Body of pancreas (tissue), 4 donors: Measurements from ENCODE around the gene ARMC12. TPM values are rescaled to one million over a fixed set of nuclear protein-coding genes. Genes with fewer than 3 reads are reported as not detected.
A peak's percentile ranks its signal among the peaks of the same experiment; 100 is the strongest.

Experiments
- ATAC-seq: fragments of 150-250 bp; one replicate; pipeline ENCODE4 v1.9.1; 2016
- DNase-seq, 4 donors: peaks; one replicate each; pipeline ENCODE4 v3.0.0-alpha.2; 2019
- H3K27ac ChIP-seq, 4 donors: fragments of 200-600 bp; sonication (generic); 1 replicate in 3 of 4; 2 replicates in 1 of 4; pipeline versions ENCODE4 v1.5.1 to v1.6.1; 2016 to 2019; ENCODE audit warnings: mild to moderate bottlenecking in 1 of 4, mixed read lengths in 1 of 4, moderate library complexity in 1 of 4
- H3K27me3 ChIP-seq, 2 donors: fragments of 200-600 bp; sonication (generic); one replicate each; pipeline ENCODE4 v1.6.0; 2016; ENCODE audit warnings: mild to moderate bottlenecking in 1 of 2
- H3K36me3 ChIP-seq, 2 donors: fragments of 200-600 bp; sonication (generic); replicated peaks in 1 of 2; 2 replicates each; pipeline ENCODE4 v1.5.1; 2016; ENCODE audit warnings: low read depth in 2 of 2; ENCODE audit not compliant: insufficient read depth in 1 of 2
- H3K4me1 ChIP-seq: fragments of 200-600 bp; sonication (generic); one replicate; pipeline ENCODE4 v1.6.0; 2016
- H3K4me3 ChIP-seq, 2 donors: fragments of 200-600 bp; sonication (generic); 1 replicate in 1 of 2; 2 replicates in 1 of 2; pipeline ENCODE4 v1.5.1; 2016 to 2019
- H3K9me3 ChIP-seq, 3 donors: fragments of 200-600 bp; sonication (generic); 1 replicate in 2 of 3; 2 replicates in 1 of 3; pipeline ENCODE4 v1.5.1; 2016
- POLR2A ChIP-seq, 3 donors: fragments of 450-650 bp; IDR thresholded peaks; one replicate each; pipeline ENCODE4 v1.6.1; 2016; ENCODE audit warnings: antibody characterized with exemption in 3 of 3, mild to moderate bottlenecking in 2 of 3
- whole genome bisulfite sequencing, 2 donors: methylation state at CpG; one replicate each; pipeline ENCODE4 v1.1.5; 2017; 5-methylcytosine and 5-hydroxymethylcytosine counted together
- intact Hi-C: fragments of 100-400 bp; cut with DNase I; formaldehyde crosslinking; loops from one replicate; pipeline ENCODE4 v1.15.1; 2023
- total RNA-seq, 2 donors: library from RNA; depleted of rRNA; stranded (reverse); fragments of >200 nt; gene quantifications; one replicate each; pipeline ENCODE4 v1.1.0, GENCODE V29; 2016
- TF ChIP-seq, protein P1 (sequence below), 7 experiments: fragments of 450-650 bp in 4 of 7; fragments of 200-600 bp in 3 of 7; sonication (generic) in 3 of 7; IDR thresholded peaks; one replicate each; pipeline ENCODE4 v1.5.1; 2016 to 2019; ENCODE audit warnings: antibody characterized with exemption in 7 of 7

ARMC12 gene
- total RNA-seq, 2 donors from 2014 or later = 0.26 TPM; not detected in 1

DNA sequence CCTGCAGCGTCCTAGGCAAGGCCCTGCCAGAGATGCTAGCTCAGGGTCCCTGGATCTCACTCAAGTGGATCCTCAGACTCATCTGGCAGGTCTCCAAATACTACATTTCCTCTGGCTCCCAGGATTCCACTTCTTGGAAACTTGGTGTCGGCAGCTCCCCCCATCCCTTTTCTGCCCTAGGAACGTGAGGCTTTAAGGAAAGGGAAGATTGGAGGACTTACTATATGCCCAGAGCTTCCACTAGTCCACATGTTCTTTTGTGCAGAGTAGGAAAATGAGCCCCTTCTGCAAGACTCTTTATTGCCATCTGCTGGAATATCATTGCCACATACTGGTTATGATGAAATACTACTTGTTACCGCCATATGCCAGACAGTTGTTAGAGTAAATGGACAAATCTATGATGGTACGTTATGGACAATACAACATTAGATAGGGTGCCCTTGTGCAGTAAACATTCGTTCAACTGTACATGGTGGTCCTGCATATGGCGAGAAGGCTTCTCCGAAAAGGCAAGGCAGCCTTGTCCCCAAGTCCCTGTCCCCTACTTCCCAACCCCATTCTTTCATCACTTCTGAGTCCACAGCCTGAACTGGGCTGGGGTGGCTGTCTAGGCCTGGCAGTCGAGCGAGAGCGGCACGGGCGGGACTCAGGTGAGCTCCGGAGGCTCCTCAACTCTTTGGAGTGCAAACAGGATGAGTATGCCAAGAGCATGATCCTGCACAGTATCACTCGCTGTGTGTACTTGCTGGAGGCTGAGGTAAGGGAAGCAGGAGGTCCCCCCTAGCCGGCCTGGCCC is 780 bp downstream of the ARMC12 start:
- WGBS, 2 donors = 35 to 48% methylated on average over 15 of the region's 16 CpGs
- H3K36me3 ChIP-seq = no peaks in the 10 kb centered on the region
- TF ChIP-seq POLR2A (IDR thresholded peaks at IDR 0.05) = no peak
- TF ChIP-seq, protein P1, sequence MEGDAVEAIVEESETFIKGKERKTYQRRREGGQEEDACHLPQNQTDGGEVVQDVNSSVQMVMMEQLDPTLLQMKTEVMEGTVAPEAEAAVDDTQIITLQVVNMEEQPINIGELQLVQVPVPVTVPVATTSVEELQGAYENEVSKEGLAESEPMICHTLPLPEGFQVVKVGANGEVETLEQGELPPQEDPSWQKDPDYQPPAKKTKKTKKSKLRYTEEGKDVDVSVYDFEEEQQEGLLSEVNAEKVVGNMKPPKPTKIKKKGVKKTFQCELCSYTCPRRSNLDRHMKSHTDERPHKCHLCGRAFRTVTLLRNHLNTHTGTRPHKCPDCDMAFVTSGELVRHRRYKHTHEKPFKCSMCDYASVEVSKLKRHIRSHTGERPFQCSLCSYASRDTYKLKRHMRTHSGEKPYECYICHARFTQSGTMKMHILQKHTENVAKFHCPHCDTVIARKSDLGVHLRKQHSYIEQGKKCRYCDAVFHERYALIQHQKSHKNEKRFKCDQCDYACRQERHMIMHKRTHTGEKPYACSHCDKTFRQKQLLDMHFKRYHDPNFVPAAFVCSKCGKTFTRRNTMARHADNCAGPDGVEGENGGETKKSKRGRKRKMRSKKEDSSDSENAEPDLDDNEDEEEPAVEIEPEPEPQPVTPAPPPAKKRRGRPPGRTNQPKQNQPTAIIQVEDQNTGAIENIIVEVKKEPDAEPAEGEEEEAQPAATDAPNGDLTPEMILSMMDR (IDR thresholded peaks at IDR 0.05) = peak; percentile 69 to 99 (median 98)
- intact Hi-C loops = loop anchor here (5.0 to 10.0 kb wide), 3 partner anchors 53 to 215 kb away; partner anchors contain the start of gene FKBP5
- peaks cover 49% of the 10 kb centered on the region for H3K4me1 ChIP-seq
- peak; percentile 68 for ATAC-seq
- H3K4me3 ChIP-seq = no peak overlapping the region
- H3K27me3 ChIP-seq = no peaks in the 10 kb centered on the region
- H3K27ac ChIP-seq = no peak overlapping the region
- H3K9me3 ChIP-seq = no peaks in the 10 kb centered on the region
- peak in 2 of 4 donors; percentile 25 to 45 for DNase-seq

DNA sequence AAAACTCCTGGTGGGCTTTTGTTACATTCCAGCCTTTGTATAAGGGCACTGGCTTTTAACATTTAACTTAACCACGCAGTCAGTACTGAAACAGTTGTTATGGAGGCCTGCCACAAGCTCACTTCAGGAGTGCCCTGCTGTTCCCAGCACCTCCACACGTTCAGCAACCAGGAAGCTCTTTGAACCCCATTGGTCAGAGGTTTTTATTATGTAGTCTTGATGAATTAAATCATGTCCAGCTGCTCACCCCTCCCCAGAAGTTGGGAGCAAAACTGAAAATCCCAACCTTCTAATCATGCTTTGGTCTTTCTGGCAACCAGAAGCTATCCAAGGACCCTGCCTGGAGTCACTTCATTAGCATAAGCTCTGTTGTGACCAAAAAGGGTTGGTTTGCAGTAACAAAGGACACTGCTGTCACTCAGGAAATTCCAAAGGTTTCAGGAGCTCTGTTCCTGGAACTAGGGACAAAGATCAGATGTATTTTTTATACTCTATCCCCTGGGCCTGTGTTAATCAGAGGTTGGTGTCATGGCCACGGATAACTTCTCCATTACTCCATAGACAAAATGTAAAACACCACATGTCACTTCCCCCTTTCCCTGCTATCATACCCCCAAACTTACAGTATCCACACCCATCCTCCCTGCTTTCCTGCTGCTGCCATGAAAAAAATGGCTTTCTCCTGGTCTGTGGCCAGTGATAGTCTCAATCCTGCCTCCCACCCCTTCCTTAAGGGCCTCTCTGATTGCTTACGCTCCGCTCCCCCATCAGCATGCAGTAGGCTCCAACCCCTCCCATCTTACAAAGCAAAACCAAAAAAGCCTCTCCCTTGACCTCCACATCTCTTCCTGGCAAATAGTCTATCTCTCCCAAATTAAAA is 3.1 kb downstream of the ARMC12 start:
- intact Hi-C loops = loop anchor here (5.0 to 10.0 kb wide), 3 partner anchors 55 to 218 kb away; partner anchors contain the start of gene FKBP5
- no peaks in the 10 kb centered on the region for H3K27me3 ChIP-seq
- H3K4me1 ChIP-seq = peaks cover 26% of the 10 kb centered on the region
- H3K4me3 ChIP-seq = no peak overlapping the region
- WGBS, 2 donors = 75 to 78% methylated on average over 5 of the region's 5 CpGs
- no peaks in the 10 kb centered on the region for H3K36me3 ChIP-seq
- H3K27ac ChIP-seq = no peak overlapping the region
- no peaks in the 10 kb centered on the region for H3K9me3 ChIP-seq
- no peak for ATAC-seq
- no peak for DNase-seq
- TF ChIP-seq POLR2A (IDR thresholded peaks at IDR 0.05) = no peak
- TF ChIP-seq, protein P1 (IDR thresholded peaks at IDR 0.05) = no peak

DNA sequence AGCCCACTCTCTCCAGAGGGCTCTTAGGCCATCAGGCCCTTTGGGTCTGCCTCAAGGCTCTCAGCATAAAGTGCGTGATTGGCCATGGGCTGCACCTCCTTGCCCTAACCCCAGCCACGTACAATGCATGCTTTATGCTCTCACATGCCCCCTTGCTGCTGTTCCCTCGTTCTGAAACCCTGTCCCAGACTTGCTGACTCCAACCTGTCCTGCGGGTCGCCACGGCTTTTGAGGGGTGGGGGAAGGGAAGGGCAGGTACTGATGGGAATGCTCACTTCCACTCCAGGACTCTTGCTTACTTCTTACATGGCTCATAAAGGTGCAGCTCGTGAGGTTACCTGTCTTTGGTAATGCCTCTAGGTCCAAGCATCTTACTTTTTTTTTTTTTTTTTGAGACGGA is 6.0 kb downstream of the ARMC12 start:
- no peak for DNase-seq
- no peak for ATAC-seq
- no peak for TF ChIP-seq POLR2A (IDR thresholded peaks at IDR 0.05)
- TF ChIP-seq, protein P1 (IDR thresholded peaks at IDR 0.05) = no peak

DNA sequence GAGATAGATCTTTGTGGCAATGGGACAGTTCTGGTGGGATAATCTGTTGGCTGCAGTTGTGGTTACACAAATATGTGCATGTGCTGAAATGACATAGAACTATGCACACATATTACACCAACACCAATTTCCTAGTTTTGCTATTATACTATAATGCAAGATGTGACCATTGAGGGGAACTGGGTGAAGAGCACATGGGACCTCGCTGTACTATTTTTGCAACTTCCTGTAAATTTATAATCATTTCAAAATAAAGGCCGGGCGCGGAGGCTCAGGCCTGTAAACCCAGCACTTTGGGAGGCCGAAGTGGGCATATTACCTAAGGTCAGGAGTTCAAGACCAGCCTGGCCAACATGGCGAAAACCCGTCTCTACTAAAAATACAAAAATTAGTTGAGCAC is 8.7 kb downstream of the ARMC12 start:
- intact Hi-C loops = no loop called here
- ATAC-seq (no peak), DNase-seq (no peak)
- no peaks in the 10 kb centered on the region for H3K36me3 ChIP-seq
- H3K27me3 ChIP-seq = no peaks in the 10 kb centered on the region
- no peaks in the 10 kb centered on the region for H3K9me3 ChIP-seq
- no peak overlapping the region for H3K27ac ChIP-seq
- no peak overlapping the region for H3K4me3 ChIP-seq
- TF ChIP-seq, protein P1 (IDR thresholded peaks at IDR 0.05) = no peak
- no peak for TF ChIP-seq POLR2A (IDR thresholded peaks at IDR 0.05)
- no peaks in the 10 kb centered on the region for H3K4me1 ChIP-seq
- WGBS, 2 donors = 80 to 90% methylated on average over 7 of the region's 7 CpGs

More for the DNA sequence above, 6.0 kb downstream of the ARMC12 start:
- no peaks in the 10 kb centered on the region for H3K27me3 ChIP-seq
- intact Hi-C loops = no loop called here
- H3K27ac ChIP-seq = no peak overlapping the region
- H3K9me3 ChIP-seq = no peaks in the 10 kb centered on the region
- peaks cover 1% of the 10 kb centered on the region for H3K4me1 ChIP-seq
- no peak overlapping the region for H3K4me3 ChIP-seq
- no peaks in the 10 kb centered on the region for H3K36me3 ChIP-seq
- WGBS, 2 donors = 61 to 66% methylated on average over 8 of the region's 8 CpGs
